Measurements from ENCODE around the gene RGSL1.

The RGSL1 gene

GRCh38 chr1:182603646-182604174 is 153.8 kb downstream of the RGSL1 start:
- H3K9me3 ChIP-seq, result no peaks in the 10 kb centered on the region
- no peak for DNase-seq
- peak overlapping the region; percentile 48 to 57 for H3K4me3 ChIP-seq
- H3K4me1 ChIP-seq, result peaks cover 0 to 38% (median 22%) of the 10 kb centered on the region in 4 donors
- H3K36me3 ChIP-seq, result peaks cover 0 to 21% (median 16%) of the 10 kb centered on the region in 3 donors
- H3K27me3 ChIP-seq, result no peaks in the 10 kb centered on the region
- TF ChIP-seq CTCF (IDR thresholded peaks at IDR 0.05), result no peak
- peak overlapping the region; percentile 48 to 58 for H3K27ac ChIP-seq
- intact Hi-C loops (cut with DNase I; ENCODE audit: low total_unique reads), result loop anchor here (5.0 kb wide), 2 partner anchors 211 to 719 kb away; partner anchors contain the start of gene GLUL

GRCh38 chr1:182604175-182605164 is 154.5 kb downstream of the RGSL1 start, which contains the start of gene RGS16:
Gene RGS16, minus strand, starts transcription at chr1:182604389. Its CDS starts 130 bp downstream, at chr1:182604259.
- H3K27ac ChIP-seq, result peak within 1 kb of the TSS; percentile 48 to 58
- no peaks in the 10 kb centered on the region for H3K9me3 ChIP-seq
- peak; percentile 95 to 97 for DNase-seq
- peaks cover 0 to 14% (median 14%) of the 10 kb centered on the region in 3 donors for H3K36me3 ChIP-seq
- TF ChIP-seq CTCF (IDR thresholded peaks at IDR 0.05), result no peak
- H3K4me1 ChIP-seq, result peaks cover 0 to 38% (median 22%) of the 10 kb centered on the region in 4 donors
- H3K27me3 ChIP-seq, result no peaks in the 10 kb centered on the region
- peak within 1 kb of the TSS; percentile 48 to 57 for H3K4me3 ChIP-seq
- intact Hi-C loops (cut with DNase I; ENCODE audit: low total_unique reads), result loop anchor here (5.0 kb wide), 2 partner anchors 212 to 718 kb away; partner anchors contain the start of gene GLUL

GRCh38 chr1:182607566-182607965 is 157.6 kb downstream of the RGSL1 start:
- H3K4me3 ChIP-seq, result no peak overlapping the region
- TF ChIP-seq CTCF (IDR thresholded peaks at IDR 0.05), result no peak
- H3K27me3 ChIP-seq, result peaks cover 0 to 10% of the 10 kb centered on the region in 2 donors
- no peak overlapping the region for H3K27ac ChIP-seq
- no peaks in the 10 kb centered on the region for H3K9me3 ChIP-seq
- no peak for DNase-seq
- H3K4me1 ChIP-seq, result peaks cover 0 to 21% (median 16%) of the 10 kb centered on the region in 4 donors
- intact Hi-C loops (cut with DNase I; ENCODE audit: low total_unique reads), result no loop called here
- H3K36me3 ChIP-seq, result no peaks in the 10 kb centered on the region

- TF ChIP-seq CTCF (IDR thresholded peaks at IDR 0.05), result no peak
- H3K4me3 ChIP-seq, result no peak overlapping the region
- H3K4me1 ChIP-seq, result peaks cover 0 to 16% (median 10%) of the 10 kb centered on the region in 4 donors
- no peaks in the 10 kb centered on the region for H3K36me3 ChIP-seq
- peaks cover 0 to 10% of the 10 kb centered on the region in 2 donors for H3K27me3 ChIP-seq
- intact Hi-C loops (cut with DNase I; ENCODE audit: low total_unique reads), result no loop called here
- no peaks in the 10 kb centered on the region for H3K9me3 ChIP-seq
- H3K27ac ChIP-seq, result no peak overlapping the region
- DNase-seq, result no peak
These were observed 158.3 kb downstream of the RGSL1 start for GRCh38 chr1:182608236-182608635.

- intact Hi-C loops (cut with DNase I; ENCODE audit: low total_unique reads), result no loop called here
- Histone ChIP-seq H3K4me1 (peaks cover 0 to 10% (median 6%) of the 10 kb centered on the region in 4 donors), H3K4me3 (no peak overlapping the region), H3K9me3 (no peaks in the 10 kb centered on the region), H3K27me3 (peaks cover 0 to 10% of the 10 kb centered on the region in 2 donors), H3K36me3 (no peaks in the 10 kb centered on the region), H3K27ac (no peak overlapping the region)
- no peak for TF ChIP-seq CTCF (IDR thresholded peaks at IDR 0.05)
- DNase-seq, result no peak
These were observed 159.1 kb downstream of the RGSL1 start for GRCh38 chr1:182608845-182609610.
